Measurements from ENCODE around the gene RELT.

Gene RELT

DNA sequence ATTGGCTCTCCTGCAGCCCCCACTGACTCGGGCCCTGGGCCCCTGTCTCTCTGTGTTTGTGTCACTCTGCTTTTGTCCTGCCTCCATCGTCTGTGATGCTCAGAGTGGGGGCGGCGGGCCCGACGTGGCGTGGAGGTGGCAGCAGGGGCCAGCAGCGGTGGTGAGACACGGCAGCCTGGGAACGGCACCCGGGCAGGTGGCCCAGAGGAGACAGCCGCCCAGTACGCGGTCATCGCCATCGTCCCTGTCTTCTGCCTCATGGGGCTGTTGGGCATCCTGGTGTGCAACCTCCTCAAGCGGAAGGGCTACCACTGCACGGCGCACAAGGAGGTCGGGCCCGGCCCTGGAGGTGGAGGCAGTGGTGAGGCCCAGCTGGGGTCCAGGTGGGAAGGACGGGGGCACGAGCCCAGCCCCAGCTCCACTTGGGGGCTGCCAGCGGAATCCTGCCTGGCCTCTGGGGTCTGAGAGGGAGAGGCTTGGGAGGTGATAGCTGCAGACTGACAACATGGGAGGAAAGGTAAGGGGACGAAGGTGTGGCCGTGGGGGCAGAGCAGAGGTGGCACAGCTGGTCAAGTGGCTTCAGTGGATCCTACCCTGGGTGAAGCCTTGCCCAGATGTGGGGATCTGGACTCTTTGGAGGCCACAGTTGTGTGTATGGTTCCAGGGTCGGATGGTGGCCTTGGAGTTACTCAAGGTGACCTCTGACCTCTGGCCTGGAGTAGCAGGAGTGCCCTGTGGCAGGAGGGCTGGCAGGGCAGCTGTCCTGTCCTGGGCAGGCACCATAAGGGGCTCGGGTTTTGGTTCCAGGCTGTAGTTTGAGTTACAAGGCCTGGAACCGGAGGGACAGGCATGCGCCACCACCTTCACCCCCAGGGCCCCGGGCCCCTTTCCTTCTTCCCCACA is 16.2 kb downstream of the RELT start:
- DNase-seq (ENCODE audit: low spot score): no peak

DNA sequence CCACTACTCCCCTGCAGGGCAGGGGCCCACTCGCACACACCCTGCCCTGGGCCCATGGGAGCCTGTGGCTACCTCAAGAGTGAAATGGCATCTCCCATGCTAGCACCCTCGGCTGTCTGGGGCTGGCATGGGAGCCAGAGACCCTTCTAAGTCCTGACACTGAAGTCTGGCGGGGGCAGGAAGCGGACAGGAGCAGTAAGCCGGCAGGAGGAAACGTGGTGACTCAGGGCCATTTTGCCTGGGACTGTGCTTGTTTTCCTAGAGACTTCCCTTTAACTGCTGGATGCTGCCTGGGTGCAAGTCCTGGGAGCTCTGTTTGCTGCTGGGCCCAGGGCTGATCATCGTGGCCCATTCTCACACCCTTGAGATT is 16.8 kb downstream of the RELT start:
- DNase-seq (ENCODE audit: low spot score): no peak

DNA sequence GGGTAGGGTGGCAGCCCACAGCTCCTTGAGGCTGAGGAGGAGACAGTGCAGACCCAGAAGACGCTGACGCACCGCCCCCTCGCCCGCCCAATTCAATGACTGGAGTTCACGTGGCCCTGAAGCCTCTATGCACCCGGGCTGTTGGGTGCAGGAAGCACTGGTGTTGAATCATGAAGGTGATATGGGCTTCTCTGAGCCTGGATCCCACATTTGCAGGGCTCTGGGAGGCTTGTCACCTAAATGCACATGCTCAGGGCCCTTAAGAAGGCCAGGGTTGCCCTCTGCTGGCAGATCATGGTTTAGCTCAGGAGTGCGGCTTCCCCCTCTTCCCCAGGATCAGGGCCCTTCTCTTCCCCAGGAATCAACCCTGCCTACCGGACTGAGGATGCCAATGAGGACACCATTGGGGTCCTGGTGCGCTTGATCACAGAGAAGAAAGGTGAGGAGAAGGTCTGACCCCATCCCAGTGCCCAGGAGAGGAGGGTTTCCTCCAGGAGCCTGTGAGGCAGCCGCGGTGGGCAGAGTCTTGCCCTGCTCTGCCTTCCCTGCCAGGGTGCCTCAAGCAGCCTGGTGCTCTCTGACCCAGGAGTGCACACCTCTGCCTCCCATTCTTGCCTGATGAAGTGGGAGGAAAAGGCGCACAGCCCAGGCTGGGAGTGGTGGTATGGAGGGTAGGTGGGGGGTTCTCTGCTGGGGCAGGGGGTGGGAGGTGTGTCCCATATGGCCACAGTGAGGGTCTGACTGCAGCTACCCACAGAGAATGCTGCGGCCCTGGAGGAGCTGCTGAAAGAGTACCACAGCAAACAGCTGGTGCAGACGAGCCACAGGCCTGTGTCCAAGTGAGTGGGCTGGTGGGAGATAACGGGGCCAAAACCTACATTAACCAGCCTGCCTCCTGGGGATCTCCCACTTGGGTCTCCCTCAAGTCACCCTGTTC is 17.5 kb downstream of the RELT start:
- peak; percentile 87 for DNase-seq (ENCODE audit: low spot score)

DNA sequence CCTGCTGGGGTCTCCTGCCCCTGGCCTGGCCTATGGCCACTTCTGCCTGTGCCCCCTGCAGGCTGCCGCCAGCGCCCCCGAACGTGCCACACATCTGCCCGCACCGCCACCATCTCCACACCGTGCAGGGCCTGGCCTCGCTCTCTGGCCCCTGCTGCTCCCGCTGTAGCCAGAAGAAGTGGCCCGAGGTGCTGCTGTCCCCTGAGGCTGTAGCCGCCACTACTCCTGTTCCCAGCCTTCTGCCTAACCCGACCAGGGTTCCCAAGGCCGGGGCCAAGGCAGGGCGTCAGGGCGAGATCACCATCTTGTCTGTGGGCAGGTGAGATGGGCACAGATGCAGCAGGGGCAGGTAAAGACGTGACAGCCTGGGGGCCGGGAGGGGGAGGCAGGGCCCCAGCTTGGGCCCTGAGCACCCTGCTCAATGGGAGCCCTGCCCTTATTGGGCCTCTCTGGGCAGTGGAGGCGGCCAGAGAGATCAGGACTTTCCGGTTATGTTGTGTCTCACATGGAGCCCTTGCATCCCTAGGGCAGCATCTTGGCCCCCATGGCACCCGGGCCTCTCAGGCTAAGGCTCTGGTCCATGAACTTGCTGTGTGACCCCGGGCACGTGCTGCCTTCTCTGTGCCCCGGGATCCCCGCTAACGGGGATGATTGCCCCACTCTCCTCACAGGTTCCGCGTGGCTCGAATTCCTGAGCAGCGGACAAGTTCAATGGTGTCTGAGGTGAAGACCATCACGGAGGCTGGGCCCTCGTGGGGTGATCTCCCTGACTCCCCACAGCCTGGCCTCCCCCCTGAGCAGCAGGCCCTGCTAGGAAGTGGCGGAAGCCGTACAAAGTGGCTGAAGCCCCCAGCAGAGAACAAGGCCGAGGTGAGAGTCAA is 18.5 kb downstream of the RELT start:
- DNase-seq (ENCODE audit: low spot score): no peak

DNA sequence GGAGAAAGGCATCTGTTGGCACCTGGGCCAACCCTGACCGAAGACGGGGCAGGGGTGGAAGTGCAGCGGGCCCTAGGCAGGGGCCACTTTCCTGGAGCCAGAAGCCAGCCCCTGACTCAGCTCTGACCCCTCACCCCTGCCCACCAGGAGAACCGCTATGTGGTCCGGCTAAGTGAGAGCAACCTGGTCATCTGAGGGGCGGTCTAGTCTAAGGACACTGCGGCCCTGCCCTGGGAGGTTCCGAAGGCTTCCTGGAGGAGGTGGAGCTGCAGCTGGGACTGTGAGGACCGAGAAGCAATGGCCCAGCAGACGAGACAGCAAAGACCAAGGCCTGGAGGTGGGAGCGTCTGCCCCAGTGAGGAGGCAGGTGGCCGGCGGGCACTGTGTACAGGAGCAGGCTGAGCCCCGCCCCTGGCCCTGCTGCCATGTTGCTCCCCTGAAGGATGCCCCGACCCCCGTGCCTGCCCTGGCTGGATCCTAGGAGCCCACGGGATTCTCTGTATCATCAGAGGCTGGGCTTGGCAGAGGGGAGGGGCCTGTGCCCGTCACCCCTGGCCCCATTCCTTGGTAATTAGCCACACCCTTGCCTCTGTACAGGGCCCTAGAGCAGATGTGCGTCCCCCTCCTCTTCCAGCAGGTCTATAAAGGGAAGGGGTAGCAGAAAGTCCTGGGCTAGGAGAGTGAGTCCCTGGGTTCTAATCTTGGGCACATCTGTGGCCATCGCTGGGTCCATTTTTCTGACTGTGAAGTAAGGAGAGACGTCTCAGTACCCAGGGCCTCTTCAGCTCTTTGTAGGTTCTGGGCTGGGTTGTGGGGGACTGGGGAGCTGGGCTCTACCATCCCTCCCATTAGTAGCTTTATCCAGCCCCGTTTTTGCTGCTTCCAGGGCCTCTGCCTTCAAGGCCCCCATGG is 19.4 kb downstream of the RELT start:
- DNase-seq (ENCODE audit: low spot score): no peak

DNA sequence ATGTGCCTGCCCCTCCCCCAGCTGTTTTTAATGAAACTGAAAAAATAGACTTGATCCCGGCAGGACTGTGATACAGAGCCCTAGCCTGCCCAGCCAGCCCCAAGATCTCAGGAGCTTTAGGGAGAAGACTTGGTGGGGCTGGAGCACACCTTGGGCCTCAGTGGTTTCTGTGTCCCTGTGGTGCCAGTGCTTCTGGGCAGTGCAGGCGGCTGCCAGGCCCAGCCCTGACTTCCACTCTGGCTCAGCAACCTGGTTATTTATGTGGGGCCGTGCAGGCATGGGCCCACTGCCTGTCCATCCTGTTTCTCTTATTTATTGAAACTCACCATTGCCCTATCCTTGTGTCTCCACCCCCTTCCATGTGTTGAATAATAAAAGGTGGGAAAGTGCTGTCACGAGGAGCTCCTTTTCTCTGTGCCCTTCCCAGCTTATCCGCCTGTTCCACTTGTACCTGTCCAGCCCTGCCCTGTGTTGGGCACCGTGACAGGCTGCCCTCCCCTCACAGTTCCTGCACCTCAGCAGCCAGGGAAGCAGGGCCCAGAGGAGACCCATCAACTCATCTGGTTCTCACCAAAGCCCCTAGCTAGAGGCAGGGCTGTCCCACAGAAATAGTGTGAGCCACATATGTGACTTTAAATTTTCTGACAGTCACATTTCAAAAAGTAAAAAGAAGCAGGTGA is 20.2 kb downstream of the RELT start:
- no peak for DNase-seq (ENCODE audit: low spot score)

DNA sequence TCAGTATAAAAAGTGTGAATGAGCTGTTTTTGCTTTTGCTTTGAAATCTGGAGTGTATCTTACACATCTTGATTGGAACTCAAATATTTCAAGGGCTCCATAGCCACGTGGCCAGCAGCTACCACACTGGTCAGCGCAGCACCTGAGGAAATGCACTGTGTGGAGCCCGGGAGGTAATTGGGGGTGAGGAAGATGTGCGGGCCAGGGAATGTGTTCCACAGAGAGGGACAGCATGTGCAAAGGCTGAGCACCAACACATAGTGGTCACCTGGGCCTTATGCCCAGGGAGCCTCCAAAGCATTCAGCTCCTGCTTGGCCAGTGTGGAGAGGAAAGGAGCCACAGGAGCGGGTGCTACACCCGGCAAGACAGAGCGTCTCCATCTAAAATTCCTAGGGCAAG is 20.8 kb downstream of the RELT start:
- DNase-seq (ENCODE audit: low spot score): no peak

DNA sequence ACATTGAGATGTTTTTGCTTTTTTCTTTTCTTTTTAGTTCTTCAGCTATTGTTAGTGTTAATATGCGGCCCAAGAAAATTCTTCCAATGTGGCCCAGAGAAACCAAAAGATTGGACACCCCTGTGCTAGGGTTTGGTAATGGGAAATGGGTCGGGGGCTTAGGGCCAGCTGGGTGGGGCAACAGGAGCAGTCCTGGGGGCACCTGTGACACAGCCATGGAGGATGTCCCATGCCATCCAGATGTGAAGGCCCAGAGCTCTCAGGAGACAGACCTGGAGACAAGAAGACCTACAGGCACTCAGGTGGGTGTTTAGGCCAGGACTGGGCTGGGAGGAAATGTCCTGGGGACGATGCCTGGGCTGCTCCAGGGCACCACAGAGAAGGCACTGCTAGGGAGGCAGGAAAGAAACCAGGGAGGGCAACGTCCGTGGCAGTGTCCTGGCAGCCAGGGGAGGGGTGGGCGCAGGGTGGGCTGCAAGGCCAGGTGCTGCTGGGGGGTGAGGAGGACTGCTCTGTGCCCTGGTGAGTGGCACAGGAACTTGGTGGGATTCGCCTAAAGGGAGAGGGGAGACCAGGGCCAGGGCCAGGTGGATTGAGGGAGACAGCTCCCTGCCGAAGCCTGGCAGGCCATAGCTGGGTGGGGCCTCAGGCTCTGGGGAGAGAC is 21.4 kb downstream of the RELT start:
- no peak for DNase-seq (ENCODE audit: low spot score)

DNA sequence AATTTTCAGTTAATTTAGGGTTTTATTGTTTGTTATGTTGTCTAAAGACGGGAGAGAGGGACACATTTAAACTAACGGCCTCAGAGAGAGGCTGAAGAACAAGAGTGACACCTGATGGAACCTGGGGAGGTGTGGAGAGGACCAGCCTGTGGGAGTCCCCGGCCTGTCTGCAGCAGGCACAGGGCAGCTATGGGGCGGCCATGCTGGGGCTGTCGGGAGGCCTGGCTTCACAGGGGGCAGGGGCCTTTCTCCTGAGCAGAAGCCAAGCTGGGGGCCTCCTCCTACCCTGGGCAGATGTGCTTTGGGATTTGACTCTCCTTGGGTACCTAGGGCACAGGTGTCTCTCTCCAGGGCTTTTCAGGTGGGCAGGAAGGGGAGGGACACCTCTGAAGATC is 21.9 kb downstream of the RELT start:
- no peak for DNase-seq (ENCODE audit: low spot score)

DNA sequence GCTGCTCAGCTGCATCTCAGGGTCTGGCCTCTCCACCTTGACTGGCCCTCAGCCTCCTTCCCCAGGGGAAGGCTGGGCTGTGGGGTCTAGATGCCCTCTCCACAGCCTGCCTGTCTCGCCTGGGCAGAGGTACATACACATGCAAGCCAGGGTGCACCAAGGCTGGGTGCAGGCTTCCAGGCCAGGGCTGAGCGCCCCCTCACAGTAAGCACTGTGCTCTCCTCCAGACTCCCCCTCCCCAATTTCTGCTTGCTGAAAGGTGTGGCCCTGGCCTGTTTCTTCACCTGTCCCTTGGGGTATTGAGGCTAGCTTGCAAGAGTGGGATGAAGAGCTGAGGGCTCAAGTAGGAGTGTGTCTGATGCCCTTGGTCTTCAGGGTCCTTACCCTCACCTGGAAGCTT is 22.5 kb downstream of the RELT start:
- DNase-seq (ENCODE audit: low spot score): no peak

DNA sequence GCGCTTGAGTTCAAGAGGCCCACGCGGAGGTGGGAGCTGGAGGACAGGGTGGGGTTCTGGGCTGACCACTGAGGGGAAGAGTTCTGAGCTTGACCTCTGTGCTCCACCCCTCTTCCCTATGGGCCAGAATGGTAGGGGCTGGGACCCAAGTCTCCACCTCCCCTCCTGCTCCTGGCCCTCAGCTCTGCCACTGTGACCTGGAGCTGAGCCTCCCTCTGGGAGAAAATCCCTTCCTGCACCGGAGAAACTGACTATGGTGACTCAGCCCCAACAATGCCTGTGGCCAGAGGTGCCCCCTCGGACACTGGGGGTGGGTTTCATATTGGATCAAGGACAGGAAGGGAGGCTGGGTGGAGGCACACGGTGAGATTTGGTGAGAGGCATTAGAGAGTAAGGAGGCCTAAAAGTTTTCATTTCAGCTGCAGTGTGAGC is 23.0 kb downstream of the RELT start:
- no peak for DNase-seq (ENCODE audit: low spot score)

DNA sequence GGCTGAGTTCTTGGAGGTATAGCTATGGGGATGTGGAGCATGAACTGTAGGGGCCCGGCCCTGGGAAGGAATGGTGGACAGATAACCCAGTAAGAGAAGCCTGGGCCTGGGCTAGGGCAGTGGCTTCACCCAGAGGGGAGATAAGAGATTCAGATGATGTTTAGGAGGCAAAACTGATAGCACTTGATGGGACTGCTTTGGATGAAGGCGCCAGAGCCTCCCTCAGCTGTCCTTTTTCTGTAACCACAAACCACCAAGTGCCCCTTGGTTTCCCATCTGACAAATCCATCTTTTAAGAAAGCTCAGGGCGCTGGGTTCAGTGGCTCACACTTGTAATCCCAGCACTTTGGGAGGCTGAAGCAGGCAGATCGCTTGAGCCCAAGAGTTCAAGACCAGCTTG is 23.4 kb downstream of the RELT start:
- no peak for DNase-seq (ENCODE audit: low spot score)

DNA sequence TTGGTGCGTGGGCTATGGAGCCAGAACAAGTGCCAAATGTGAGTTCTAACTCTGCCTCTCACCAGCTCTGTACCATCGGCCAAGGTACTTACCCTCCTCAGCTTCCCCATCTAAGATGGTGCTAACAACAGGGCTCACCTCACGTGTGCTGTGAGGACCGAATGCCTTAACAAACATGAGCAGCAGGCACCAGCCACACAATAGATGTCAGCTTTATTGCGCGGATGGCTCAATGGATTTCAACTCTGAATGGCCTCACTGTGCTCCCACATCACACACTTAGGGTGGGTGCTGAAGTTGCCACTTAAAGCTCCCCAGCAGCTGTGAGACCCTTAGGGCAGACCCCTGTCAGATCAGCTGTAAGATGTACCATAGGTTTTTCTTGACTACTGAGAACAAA is 24.1 kb downstream of the RELT start:
- DNase-seq (ENCODE audit: low spot score): no peak

DNA sequence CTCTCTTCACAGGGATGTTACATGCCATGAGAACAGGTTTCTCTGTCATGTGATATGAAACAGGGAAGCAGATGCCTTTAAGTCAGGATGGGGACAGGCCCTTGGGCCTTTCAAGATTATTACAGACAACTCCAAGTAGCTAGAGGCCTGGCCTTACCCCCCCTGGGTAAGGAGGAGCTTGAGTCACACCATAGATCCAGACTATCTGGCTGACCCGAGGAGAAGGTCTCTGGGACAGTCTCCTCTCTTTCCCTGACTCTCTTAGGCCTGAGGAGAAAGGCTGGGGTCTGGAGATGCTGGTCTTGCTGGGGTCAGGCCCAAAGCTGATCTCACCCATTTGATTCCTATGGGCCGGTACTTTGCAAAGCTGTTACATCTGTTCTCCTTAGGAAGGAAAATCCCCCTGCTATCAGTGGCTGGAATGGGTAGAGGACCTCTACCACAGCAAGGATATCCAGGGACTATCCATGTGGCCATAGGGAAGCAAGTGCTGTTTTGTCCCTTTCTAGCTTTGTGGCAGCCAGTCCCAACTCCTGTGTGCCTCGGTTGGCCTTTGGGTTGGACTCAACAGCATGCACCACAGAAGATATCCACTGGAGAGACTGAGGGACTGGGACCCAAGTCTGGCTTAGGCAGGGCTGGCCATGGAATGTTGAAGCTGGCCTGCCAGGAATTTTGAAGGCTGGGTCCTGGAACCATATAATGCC is 25.2 kb downstream of the RELT start:
- no peak for DNase-seq (ENCODE audit: low spot score)

DNA sequence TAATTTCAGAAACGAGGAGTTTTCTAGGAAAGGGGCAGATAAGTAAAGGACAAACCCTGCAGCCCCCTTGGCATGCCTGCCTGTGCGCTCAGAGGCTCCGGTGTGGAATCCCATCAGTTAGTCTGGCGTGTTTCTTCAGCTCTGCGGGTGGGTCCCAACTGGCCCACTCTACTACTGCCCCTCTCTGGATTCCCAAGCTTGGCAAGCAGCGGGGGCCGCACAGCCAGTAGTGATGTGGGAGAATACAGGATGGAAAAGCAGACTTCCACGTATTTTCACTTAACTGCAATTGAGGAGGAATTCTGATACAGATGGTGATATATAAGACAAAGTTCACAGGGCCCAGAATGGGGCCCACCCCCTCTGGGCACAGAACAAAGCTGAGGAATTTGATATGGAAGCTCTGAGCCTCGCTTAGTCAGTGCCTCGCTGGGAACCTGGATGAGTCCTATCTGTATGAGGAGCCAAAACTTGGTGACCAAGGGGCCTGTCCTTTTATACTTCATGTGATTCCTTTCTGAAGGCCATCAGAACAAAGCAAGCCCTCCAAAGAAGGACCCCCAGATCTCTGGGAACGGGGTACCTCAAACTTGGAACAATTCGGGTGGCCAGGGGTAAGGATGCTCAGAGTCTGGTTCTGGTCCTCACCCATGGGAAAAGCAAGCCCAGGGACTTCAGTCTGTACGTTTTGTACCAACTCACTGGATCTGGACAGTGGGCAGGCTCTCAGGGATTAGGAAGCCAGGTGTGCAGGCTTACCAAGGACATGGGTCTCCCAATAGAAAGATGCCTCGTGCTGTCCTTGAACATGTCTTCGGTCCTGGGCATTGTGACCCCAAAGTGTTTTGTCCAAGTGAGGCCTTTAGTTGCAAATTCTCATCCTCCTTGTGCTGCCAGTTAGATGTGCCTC is 26.0 kb downstream of the RELT start:
- DNase-seq (ENCODE audit: low spot score): no peak

DNA sequence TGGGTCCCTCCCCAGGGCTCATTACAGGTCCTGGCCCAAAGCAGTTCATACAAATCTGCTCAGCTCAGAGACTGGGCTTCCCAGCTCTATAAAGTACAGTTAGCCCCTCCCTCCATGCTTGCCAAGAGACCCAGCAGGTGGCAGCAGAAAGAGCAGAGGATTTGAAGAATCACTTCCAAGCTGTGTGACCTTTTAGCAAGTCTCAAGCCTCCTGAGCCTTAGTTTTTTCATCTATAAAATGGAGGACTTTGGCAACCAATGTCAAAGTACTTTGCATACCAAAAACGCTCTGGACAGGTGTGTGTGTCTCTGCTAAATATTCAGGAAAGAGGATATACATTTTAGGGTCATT is 26.6 kb downstream of the RELT start:
- DNase-seq (ENCODE audit: low spot score): no peak

DNA sequence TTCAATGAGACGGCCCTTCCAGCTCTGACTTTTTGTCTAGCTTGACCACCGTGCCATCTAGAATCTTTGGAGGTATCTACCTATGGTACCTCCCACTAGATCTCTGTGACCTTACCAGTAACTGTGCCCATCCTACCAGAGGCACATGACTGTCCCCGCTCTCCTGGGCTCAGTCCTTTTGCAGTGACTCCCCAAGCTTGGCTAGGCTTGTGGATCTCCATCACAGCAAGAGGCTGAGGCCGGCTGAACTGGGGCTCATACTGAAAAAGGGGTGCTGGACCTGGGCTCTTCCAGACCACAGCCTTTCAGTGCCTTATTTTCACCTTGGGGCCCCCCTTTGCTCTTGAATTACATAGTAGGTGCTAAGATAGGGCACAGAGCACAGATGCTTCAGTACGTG is 27.3 kb downstream of the RELT start:
- DNase-seq (ENCODE audit: low spot score): no peak

DNA sequence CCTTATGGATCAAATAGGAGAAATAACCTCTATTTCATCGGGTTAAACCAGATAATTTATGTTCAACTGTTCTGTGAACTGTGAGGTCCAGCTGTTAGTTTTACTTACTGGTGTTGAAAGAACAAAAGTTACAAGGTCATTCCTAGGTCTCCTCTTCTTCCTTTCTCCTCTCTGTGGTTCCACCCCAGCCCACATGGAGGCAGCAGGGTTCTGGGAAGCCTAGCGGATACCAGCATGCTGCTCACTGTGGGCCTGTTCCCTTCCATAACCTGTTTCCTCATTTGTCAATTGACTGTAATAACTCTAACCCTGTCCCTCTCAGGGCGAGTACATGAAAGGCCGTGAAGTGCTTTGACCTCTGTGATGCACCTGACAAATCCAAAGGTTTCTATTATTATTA is 27.8 kb downstream of the RELT start:
- DNase-seq (ENCODE audit: low spot score): peak; percentile 87
